NCI-H1694 treated with DMSO at 0.1 percent for 48 hours (cell line): Measurements from ENCODE around the gene ANKRD33B.
"Not testable (repeated sequence)": the region's sequence is repeated elsewhere in the genome, so short reads cannot be mapped to it uniquely, and the experiment has no call there.

Experiments
- DNase-seq: peaks from one replicate; lab custom pipeline; 2025; lab: John Stamatoyannopoulos, UW

Gene ANKRD33B

DNA sequence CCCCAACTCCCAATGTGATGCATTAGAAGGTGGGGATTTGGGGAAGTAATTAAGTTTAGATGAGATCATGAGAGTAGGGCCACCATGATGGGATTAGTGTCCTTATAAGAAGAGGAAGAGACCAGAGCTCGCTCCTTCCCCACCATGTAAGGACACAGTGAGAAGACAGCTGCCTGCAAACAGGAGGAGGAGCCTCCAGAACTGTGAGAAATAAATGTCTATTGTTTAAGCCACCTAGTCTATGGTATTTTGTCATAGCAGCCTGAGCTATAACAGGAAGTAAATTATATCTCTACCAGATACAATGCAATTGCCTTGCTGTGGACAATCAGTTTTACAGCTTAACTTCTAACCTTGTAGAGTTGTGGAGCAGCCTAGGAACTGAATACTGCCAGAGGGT, 58.0 kb downstream of the ANKRD33B start:
- DNase-seq: no peak

- no peak for DNase-seq
Measured at GRCh38 chr5:10622810-10623209, 58.9 kb downstream of the ANKRD33B start.

DNA sequence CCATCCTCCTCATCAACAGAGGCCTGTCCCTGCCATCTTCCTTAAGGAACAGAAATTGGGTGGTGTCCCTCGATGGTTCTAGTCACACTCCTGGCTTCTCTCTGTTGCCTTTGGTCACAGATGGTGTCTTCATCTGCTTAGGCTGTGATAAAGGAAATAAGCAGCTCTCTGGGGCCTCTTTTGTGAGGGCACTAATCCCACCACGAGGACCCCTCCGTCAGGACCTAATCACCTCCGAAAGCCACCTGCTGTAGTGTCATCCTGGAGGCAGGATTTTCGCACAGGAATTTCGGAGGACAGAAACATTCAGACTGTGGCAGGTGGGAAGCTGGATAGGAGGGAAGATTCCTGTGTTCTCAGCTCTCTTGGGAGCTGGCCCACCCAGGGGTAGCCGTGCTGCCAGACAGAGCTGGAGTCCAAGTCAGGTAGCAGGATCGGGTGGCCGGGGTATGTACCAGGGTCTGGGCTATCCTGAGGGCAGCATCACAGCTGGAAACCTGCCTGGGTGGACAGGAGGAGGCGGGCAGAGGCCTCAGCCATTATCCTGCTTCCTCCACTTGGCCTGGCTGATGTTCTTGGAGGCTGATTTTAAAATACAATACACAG, 59.5 kb downstream of the ANKRD33B start:
- DNase-seq: no peak

DNA sequence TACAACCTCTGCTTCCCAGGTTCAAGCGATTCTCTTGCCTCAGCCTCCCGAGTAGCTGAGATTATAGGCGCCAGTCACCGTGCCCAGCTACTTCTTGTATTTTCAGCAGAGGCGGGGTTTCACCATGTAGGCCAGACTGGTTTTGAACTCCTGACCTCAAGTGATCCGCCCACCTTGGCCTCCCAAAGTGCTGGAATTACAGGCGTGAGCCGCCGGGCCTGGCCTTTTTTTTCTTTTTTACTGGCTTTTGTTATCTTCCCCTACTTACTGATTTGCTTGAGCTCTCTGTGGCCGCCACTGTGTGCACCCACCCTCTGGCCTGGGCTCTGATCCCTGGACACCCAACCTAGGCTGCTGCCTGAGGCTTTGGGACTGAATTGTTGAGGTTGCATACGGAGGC, 60.3 kb downstream of the ANKRD33B start:
- DNase-seq: no peak

DNA sequence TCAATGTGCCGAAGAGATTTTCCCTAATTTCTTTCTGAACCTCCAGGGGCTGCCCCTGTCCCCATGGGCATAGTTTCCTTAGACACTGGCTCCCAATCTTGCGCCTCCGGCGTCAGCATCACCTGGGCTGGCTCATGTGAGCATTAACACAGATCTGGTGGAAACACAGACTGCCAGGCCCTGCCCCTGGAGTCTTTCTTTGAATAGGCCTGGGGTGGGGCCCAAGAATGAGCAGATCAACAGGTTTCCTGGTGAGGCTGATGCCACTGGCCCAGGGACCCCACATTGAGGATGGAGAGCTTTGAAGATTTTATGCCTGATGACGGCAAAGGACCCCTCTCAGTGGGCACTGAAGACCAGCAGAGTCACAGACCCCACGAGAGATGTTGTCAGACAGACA, 60.8 kb downstream of the ANKRD33B start:
- DNase-seq: no peak

- DNase-seq: no peak
Measured at GRCh38 chr5:10625700-10626472, 62.0 kb downstream of the ANKRD33B start.

GRCh38 chr5:10626473-10627013, 62.7 kb downstream of the ANKRD33B start:
- DNase-seq: no peak

DNA sequence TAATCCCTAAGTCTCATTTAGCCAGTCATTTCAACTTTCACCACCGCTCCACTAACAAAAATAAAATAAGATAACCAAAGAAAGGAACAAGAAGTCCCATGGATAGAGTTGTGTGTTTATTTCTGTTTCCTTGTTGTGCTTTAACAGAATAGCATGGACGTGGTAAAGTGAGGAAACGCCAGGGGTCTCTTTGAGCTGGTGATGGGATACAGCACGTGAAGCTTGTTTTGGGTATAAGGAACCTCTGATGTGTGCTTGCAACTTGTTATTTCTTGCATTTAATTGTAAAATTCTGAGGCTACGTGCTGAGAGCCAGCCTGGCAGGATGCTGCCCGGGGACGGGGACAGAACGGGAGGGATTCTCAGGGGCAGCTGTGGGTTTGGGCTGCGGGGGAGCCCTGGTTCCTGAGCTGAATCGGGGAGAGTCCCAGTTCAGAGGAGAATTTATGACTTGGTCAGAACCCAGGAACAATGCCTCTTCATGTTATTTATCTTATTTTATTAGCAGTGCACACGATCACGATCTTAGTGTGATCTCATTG, 63.4 kb downstream of the ANKRD33B start:
- no peak for DNase-seq

DNA sequence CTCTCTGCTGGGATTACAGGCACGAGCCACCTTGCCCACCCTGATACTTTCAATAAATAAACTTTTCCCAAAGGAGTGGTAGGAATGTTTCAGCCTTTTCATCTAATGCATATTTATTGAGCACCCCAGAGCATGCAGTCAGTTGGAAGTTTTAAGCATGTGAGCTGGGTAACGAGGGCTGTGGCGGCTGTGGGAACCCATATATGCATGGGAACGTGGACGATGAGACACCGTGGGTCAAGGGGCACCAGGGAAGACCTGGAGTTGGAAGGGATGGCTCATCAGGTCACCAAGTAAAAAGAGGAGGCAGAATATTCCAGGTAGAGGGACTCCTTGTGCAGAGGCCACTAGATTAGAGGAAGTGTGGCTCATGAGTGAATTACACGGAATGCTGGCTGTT, 64.7 kb downstream of the ANKRD33B start:
- DNase-seq: no peak

- DNase-seq: no peak
Measured at GRCh38 chr5:10629682-10630081, 65.8 kb downstream of the ANKRD33B start.

- no peak for DNase-seq
Measured at GRCh38 chr5:10630126-10630525, 66.3 kb downstream of the ANKRD33B start.

GRCh38 chr5:10630744-10631143, 66.9 kb downstream of the ANKRD33B start:
- DNase-seq: not testable (repeated sequence)

- no peak for DNase-seq
Measured at GRCh38 chr5:10631316-10631996, 67.6 kb downstream of the ANKRD33B start.

- DNase-seq: no peak
Measured at GRCh38 chr5:10632110-10632761, 68.4 kb downstream of the ANKRD33B start.

DNA sequence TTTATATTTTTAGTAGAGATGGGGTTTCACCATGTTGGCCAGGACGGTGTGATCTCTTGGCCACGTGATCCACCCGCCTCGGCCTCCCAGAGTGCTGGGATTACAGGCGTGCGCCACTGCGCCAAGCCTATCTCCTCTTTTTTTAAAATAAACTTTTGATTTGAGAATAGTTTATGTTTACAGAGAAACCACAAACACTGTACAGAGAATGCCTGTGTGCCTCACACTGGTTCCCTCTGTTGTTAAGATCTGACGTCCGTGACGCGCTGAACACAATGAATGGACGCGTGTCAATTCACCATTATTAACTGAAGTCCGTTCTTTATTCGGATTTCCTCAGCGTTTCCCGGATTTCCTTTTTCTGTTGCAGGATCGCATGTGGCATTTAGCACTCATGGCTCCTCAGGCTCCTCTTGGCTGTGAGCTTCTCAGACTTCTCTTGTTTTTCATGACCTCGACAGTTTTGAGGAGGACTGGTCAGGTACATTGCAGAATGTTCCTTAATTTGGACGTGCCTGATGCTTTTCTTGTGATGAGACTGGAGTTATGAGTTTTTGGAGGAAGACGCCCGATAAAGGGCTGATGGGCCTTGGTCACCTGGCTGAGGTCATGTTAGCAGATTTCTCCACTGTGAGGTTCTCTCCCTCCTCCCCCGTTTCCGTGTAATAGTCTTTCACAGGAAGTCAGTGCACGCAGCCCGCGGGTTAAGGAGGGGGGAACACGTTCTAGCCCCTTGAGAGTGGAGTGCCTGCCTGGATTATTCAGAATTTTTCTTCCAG, 69.6 kb downstream of the ANKRD33B start:
- no peak for DNase-seq

DNA sequence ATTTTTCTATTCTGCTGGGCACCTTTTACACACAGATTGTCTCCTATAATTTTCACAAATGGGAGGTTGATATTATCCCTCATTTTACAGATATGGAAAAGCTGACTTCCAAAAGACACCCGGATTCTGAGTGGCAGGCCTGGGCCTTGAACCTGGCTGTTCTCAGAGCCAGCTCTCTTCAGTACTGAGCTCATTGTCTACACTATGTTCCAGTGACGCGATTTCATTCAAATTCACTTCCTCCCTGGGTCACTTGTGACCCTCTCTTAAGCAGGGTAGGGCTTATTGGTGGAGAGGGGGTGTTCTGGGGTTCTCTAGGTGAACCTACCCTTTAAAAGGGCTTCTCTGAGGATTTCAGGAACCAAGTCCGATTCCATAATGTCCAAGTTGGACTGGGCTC, 70.2 kb downstream of the ANKRD33B start:
- DNase-seq: no peak

DNA sequence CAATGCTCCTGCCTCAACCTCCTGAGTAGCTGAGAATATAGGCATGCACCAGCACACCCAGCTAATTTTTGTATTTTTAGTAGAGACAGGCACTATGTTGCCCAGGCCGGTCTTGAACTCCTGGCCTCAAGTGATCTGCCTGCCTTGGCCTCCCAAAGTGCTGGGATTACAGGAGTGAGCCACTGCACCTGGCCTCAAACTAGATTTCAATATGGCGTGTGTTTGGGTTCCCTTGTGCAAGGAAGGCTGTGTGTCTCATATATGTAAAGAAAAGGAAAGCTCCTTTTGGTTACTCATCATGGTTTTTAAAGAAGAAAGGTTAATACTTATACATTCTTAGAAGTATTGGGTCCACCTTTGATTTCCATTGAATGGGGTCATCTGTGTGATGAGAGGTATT, 70.7 kb downstream of the ANKRD33B start:
- DNase-seq: no peak

DNA sequence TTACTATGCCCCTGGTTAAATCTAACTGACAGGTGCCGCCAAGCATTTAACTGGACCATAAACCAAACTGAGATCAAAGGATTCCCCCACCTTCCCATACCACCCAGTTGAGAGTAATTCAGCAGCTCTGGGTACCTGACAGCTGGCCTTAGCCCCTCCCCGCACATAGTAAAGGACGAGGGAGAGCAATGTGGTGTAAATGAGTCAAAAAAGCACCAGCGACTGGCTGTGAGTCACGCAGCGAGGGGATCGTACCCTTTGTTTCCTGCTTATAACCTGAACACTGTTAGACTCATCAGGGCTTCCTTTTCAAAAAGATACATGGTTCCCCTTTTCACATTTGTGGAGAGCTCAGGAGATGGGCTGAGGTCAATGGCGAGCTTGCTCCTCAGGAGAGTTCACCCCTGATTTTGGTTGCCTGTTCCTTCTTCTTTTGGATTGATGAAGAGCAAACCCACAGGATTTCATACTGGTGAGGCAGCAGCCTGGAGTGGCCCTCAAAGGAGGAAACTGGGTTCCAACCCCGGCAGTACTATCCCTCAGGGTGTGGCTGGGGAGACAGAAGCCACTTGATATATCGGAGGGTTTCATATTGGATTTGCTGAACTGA, 71.5 kb downstream of the ANKRD33B start:
- DNase-seq: no peak

GRCh38 chr5:10635867-10636350, 72.0 kb downstream of the ANKRD33B start:
- no peak for DNase-seq

GRCh38 chr5:10636363-10637142, 72.7 kb downstream of the ANKRD33B start:
- DNase-seq: no peak
